Activated CD4-positive, CD25-positive, alpha-beta regulatory T cell treated with anti-CD3 and anti-CD28 coated beads, Interleukin-2, amount 50 U/mL, for 72 hours (primary cell): ENCODE data around the gene APOH.

Experiments used
- DNase-seq: peaks from one replicate; pipeline ENCODE4 v3.0.0; 2021

APOH gene

GRCh38 chr17:66190738-66191592, 38.2 kb downstream of the APOH start:
- no peak for DNase-seq

GRCh38 chr17:66187718-66188117, 41.5 kb downstream of the APOH start:
- DNase-seq, result no peak

GRCh38 chr17:66185862-66186261, 43.4 kb downstream of the APOH start:
- DNase-seq, result no peak

- no peak for DNase-seq
Measured at GRCh38 chr17:66184392-66184791, 44.8 kb downstream of the APOH start.

GRCh38 chr17:66183529-66183928, 45.7 kb downstream of the APOH start:
- no peak for DNase-seq

GRCh38 chr17:66178642-66179041, 50.6 kb downstream of the APOH start:
- DNase-seq, result no peak

GRCh38 chr17:66177048-66177447, 52.2 kb downstream of the APOH start:
- DNase-seq, result no peak

- DNase-seq, result no peak
Measured at GRCh38 chr17:66175892-66176291, 53.3 kb downstream of the APOH start.

GRCh38 chr17:66172691-66173223, 56.5 kb downstream of the APOH start:
- DNase-seq, result no peak

GRCh38 chr17:66172144-66172543, 57.1 kb downstream of the APOH start:
- DNase-seq, result no peak

- no peak for DNase-seq
Measured at GRCh38 chr17:66171692-66172091, 57.5 kb downstream of the APOH start.

GRCh38 chr17:66171172-66171571, 58.0 kb downstream of the APOH start:
- DNase-seq, result no peak

GRCh38 chr17:66169839-66170238, 59.4 kb downstream of the APOH start:
- no peak for DNase-seq

GRCh38 chr17:66167189-66167815, 61.9 kb downstream of the APOH start:
- no peak for DNase-seq

GRCh38 chr17:66165537-66166123, 63.6 kb downstream of the APOH start:
- DNase-seq, result no peak
